Measurements from ENCODE around the gene PIGH. TPM values are rescaled to one million over a fixed set of nuclear protein-coding genes. Genes with fewer than 3 reads are reported as not detected.

The PIGH gene, protein sequence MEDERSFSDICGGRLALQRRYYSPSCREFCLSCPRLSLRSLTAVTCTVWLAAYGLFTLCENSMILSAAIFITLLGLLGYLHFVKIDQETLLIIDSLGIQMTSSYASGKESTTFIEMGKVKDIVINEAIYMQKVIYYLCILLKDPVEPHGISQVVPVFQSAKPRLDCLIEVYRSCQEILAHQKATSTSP
- polyA plus RNA-seq (2012; ENCODE audit: missing spikeins), result 17.6 TPM

GRCh38 chr14:67599698-67600561 lies at the start of gene PIGH:
PIGH (minus strand) TSS chr14:67600268; CDS start chr14:67600203, 65 bp downstream.
- DNase-seq (ENCODE audit: insufficient read length) (peak; percentile 92), FAIRE-seq (peak; percentile 99)
- TF ChIP-seq TAF1 (IDR thresholded peaks at IDR 0.05; ENCODE audit: borderline replicate concordance, low read depth, low read length), result no peak
- peak; percentile 71 for TF ChIP-seq POLR2AphosphoS5 (IDR thresholded peaks at IDR 0.05; ENCODE audit: low read depth, low read length)
- peak; percentile 87 for TF ChIP-seq POLR2A (IDR thresholded peaks at IDR 0.05; ENCODE audit: low read depth, low read length)

- DNase-seq (ENCODE audit: insufficient read length) (no peak), FAIRE-seq (no peak)
- TF ChIP-seq POLR2AphosphoS5 (IDR thresholded peaks at IDR 0.05; ENCODE audit: low read depth, low read length) (no peak), POLR2A (IDR thresholded peaks at IDR 0.05; ENCODE audit: low read depth, low read length) (no peak), TAF1 (IDR thresholded peaks at IDR 0.05; ENCODE audit: borderline replicate concordance, low read depth, low read length) (no peak)
Observed at GRCh38 chr14:67646131-67646530, 46.1 kb upstream of the PIGH start.

DNA sequence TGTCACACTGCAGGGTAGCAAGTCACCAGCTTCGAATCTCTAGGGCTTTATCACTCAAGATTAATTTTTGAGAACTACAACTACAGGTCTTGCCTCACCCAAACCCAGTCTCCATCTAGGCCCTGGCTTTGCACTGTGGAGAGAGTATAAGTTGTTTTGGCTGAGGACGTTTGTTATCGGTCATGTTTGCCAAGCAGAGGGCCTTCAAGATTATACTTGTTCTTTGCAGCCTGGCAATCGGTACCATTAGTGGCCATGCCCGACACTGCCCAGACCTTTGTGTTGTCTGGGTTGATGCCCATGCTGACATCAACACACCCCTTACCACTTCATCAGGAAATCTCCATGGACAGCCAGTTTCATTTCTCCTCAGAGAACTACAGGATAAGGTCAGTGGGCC lies 45.3 kb upstream of the PIGH start:
- DNase-seq (ENCODE audit: insufficient read length) (no peak), FAIRE-seq (no peak)
- TF ChIP-seq POLR2A (IDR thresholded peaks at IDR 0.05; ENCODE audit: low read depth, low read length) (no peak; the same call in 1 of the 2 replicates), TAF1 (IDR thresholded peaks at IDR 0.05; ENCODE audit: borderline replicate concordance, low read depth, low read length) (no peak), POLR2AphosphoS5 (IDR thresholded peaks at IDR 0.05; ENCODE audit: low read depth, low read length) (no peak)

DNA sequence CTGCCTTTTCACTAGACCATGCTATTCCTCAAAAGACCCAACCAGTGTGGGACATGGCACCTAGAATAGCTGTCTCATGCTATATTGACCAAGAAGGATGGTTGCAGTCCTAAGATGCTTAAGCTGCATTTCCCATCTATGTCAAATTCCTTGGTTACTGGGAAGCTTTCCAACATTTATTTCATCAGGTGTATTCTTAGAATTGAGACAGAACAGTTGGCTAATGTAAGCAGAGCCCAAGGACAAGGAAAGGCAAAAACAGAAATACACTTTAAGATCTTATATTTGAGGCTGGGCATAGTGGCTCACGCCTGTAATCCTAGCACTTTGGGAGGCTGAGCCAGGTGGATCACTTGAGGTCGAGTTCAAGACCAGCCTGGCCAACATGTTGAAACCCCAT lies 44.4 kb upstream of the PIGH start:
- FAIRE-seq, result no peak
- TF ChIP-seq POLR2AphosphoS5 (IDR thresholded peaks at IDR 0.05; ENCODE audit: low read depth, low read length) (no peak), POLR2A (IDR thresholded peaks at IDR 0.05; ENCODE audit: low read depth, low read length) (no peak), TAF1 (IDR thresholded peaks at IDR 0.05; ENCODE audit: borderline replicate concordance, low read depth, low read length) (no peak)
- no peak for DNase-seq (ENCODE audit: insufficient read length)

DNA sequence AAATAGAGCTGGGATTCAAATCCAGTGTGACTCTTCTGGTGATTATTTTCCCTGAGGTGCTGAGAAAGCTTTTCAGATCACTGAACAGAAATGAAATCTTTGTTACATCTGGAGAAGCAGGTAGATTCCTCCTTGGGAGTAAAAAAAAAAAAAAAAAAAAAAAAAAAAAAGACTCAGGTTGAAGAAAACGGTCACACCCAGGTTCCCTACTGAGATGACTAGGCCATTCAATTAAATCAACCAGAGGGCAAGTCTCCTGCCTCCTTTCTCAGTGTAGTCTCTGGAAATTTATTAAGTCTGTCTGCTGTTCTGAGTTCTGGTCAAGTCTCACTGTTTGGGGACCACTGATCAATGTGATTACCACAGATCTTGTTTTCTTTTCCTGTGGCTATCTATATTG lies 43.6 kb upstream of the PIGH start:
- no peak for TF ChIP-seq POLR2A (IDR thresholded peaks at IDR 0.05; ENCODE audit: low read depth, low read length)
- FAIRE-seq (no peak), DNase-seq (ENCODE audit: insufficient read length) (no peak)

DNA sequence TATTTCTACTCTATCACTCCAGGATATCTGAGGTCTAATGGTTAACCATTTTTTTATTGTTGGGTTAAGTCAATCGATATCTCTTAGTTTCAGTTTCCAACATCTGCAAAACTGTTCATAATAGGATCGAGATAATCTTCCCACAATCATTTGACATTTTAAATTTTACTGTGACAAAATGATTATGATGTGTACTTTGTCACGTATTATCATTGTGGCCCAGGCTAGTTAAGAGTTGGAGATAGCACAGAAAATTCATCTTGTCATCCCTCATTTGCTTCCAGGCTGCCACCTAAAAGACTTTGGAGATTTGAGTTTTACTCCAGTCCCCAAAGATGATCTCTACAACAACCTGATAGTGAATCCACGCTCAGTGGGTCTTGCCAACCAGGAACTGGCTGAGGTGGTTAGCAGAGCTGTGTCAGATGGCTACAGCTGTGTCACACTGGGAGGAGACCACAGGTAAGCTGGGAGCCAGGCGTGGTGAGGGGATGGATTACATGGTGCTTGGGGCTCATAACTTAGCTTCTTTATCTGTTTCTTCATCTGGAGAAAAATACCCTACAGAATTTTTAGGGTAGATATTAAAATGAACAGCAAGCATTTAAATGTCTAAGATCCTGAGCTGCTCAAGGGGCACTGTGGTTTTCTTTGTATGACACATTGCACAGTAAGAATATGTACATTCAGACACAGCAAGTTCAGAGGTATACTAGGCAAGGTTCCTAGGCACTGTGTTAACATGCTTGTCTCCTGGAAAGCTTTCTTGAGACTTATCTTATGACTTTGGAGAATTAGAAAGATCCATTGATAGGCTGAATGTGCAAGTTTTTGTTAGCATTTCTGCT lies 42.1 kb upstream of the PIGH start:
- TF ChIP-seq POLR2AphosphoS5 (IDR thresholded peaks at IDR 0.05; ENCODE audit: low read depth, low read length) (no peak), POLR2A (IDR thresholded peaks at IDR 0.05; ENCODE audit: low read depth, low read length) (no peak), TAF1 (IDR thresholded peaks at IDR 0.05; ENCODE audit: borderline replicate concordance, low read depth, low read length) (no peak)
- FAIRE-seq (no peak), DNase-seq (ENCODE audit: insufficient read length) (no peak)

DNA sequence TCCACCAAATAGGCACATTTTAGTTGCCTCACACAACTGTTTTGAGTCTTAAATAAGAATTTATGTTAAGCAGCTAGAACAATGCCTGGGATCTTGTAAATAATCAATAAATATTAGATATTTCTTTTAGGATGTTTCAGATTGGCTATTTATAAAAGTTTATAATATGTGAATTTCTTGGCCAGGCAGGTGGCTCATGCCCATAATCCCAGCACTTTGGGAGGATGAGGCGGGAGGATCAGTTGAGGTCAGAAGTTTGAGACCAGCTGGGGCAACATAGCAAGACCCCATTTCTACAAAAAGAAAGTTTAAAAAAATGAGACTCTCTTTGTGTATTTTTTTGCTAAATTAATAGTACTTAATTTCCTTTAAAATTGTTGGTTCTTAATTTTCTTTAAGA lies 41.4 kb upstream of the PIGH start:
- FAIRE-seq (no peak), DNase-seq (ENCODE audit: insufficient read length) (no peak)
- TF ChIP-seq POLR2A (IDR thresholded peaks at IDR 0.05; ENCODE audit: low read depth, low read length) (no peak), TAF1 (IDR thresholded peaks at IDR 0.05; ENCODE audit: borderline replicate concordance, low read depth, low read length) (no peak), POLR2AphosphoS5 (IDR thresholded peaks at IDR 0.05; ENCODE audit: low read depth, low read length) (no peak)

GRCh38 chr14:67638642-67639041 lies 38.6 kb upstream of the PIGH start:
- FAIRE-seq (no peak), DNase-seq (ENCODE audit: insufficient read length) (no peak)
- TF ChIP-seq POLR2A (IDR thresholded peaks at IDR 0.05; ENCODE audit: low read depth, low read length) (no peak), TAF1 (IDR thresholded peaks at IDR 0.05; ENCODE audit: borderline replicate concordance, low read depth, low read length) (no peak), POLR2AphosphoS5 (IDR thresholded peaks at IDR 0.05; ENCODE audit: low read depth, low read length) (no peak)

DNA sequence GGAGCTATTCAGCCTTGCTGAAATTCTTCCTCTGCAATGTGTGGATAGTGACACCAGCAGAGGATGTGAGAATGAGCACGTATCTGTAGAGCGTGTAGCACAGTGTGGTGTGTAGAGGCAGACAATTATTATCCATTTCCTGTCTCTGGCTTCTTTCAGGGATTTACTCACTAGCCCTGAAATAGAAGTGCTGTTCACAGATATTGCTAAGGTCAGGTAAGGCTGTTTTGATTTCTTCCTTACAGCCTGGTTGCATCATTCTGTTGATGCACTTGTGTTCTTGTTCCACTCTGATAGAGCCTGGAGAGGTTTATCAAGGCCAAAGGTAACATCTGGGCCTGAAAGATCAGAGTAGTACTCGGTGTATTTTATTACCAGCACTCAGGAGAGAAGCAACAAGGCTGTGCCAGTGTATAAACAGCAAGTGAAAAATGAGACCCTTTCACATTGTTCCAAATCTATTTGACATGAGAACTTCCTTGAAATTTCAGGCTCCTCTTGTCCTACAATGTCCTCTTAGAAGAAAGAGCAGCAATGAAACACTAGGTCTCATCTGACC lies 36.4 kb upstream of the PIGH start:
- FAIRE-seq (peak; percentile 38), DNase-seq (ENCODE audit: insufficient read length) (no peak)
- TF ChIP-seq TAF1 (IDR thresholded peaks at IDR 0.05; ENCODE audit: borderline replicate concordance, low read depth, low read length) (no peak), POLR2A (IDR thresholded peaks at IDR 0.05; ENCODE audit: low read depth, low read length) (no peak), POLR2AphosphoS5 (IDR thresholded peaks at IDR 0.05; ENCODE audit: low read depth, low read length) (no peak)

- DNase-seq (ENCODE audit: insufficient read length) (no peak), FAIRE-seq (no peak)
- TF ChIP-seq POLR2AphosphoS5 (IDR thresholded peaks at IDR 0.05; ENCODE audit: low read depth, low read length) (no peak), POLR2A (IDR thresholded peaks at IDR 0.05; ENCODE audit: low read depth, low read length) (no peak), TAF1 (IDR thresholded peaks at IDR 0.05; ENCODE audit: borderline replicate concordance, low read depth, low read length) (no peak)
Observed at GRCh38 chr14:67633451-67634147, 33.5 kb upstream of the PIGH start.

All from GM12892 (cell line).